ENCODE measurements around the gene PRKCH. TPM values are rescaled to one million over a fixed set of nuclear protein-coding genes. Genes with fewer than 3 reads are reported as not detected.
A peak's percentile ranks its signal among the peaks of the same experiment; 100 is the strongest.

The PRKCH gene
- total and polyA plus RNA-seq, 2 donors (not counting 3 experiments of a cell fraction or from before 2014, with no cell fraction given): 97.7 to 103 TPM

- Histone ChIP-seq H3K4me1 (ENCODE audit: control insufficient read depth, extremely low read depth, insufficient read depth, low read length) (peaks cover 17% of the 10 kb centered on the region), H3K4me2 (ENCODE audit: insufficient read depth, low read length) (no peak overlapping the region), H2AFZ (ENCODE audit: low read depth, low read length) (no peak overlapping the region), H3K79me2 (ENCODE audit: control insufficient read depth, insufficient read depth, low read length) (no peaks in the 10 kb centered on the region), H4K20me1 (replicated peaks; ENCODE audit: control insufficient read depth, extremely low read depth, insufficient read depth, low read length) (no peaks in the 10 kb centered on the region), H3K27me3 (ENCODE audit: control insufficient read depth in 2 of 2, insufficient read depth in 2 of 2, low read length in 2 of 2) (no peaks in the 10 kb centered on the region), H3K4me3 (replicated peaks in 1 of 3; ENCODE audit: insufficient read depth in 1 of 3, low read depth in 1 of 3, low read length in 3 of 3) (no peak overlapping the region), H3K36me3 (ENCODE audit: control insufficient read depth in 2 of 2, extremely low read depth in 1 of 2, insufficient read depth in 2 of 2, low read length in 2 of 2) (no peaks in the 10 kb centered on the region), H3K9ac (replicated peaks; ENCODE audit: extremely low read depth, insufficient read depth, low read length) (no peak overlapping the region), H3K9me1 (replicated peaks; ENCODE audit: control insufficient read depth, extremely low read depth, insufficient read depth, low read length) (no peaks in the 10 kb centered on the region), H3K9me3 (replicated peaks; ENCODE audit: control insufficient read depth, insufficient read depth, low read length) (no peaks in the 10 kb centered on the region), H3K27ac (ENCODE audit: insufficient read depth, low read depth, low read length) (no peak overlapping the region)
- intact Hi-C loops (cut with micrococcal nuclease): no loop called here
- no TSS peak for BruUV-seq (replicated peaks)
- TF ChIP-seq JUN (IDR thresholded peaks at IDR 0.05; ENCODE audit: borderline replicate concordance, insufficient read depth, insufficient read length, low read depth) (no peak), POLR2A (IDR thresholded peaks at IDR 0.05; ENCODE audit: low read depth, low read length) (no peak)
- FAIRE-seq: no peak
- dilution Hi-C loops (cut with MboI; ENCODE audit: extremely low pct_ligation_motif_present, low sequenced_read_pairs): no loop called here
- CTCF ChIA-PET: interaction anchor here (1.2 to 2.1 kb wide), 4 partner anchors 11 to 30 kb away, joined by 3 to 10 read pairs (median 6); no protein-coding TSS in a partner anchor
- no peak for DNase-seq (ENCODE audit: low read depth, low spot score)
- POLR2A ChIA-PET: no interaction called here
These were observed 265.8 kb downstream of the PRKCH start for GRCh38 chr14:61587081-61587713.

GRCh38 chr14:61588419-61588901, 267.1 kb downstream of the PRKCH start:
- BruUV-seq (replicated peaks): no TSS peak
- Histone ChIP-seq H3K9me1 (replicated peaks; ENCODE audit: control insufficient read depth, extremely low read depth, insufficient read depth, low read length) (no peaks in the 10 kb centered on the region), H3K9ac (replicated peaks; ENCODE audit: extremely low read depth, insufficient read depth, low read length) (no peak overlapping the region), H3K27me3 (ENCODE audit: control insufficient read depth in 2 of 2, insufficient read depth in 2 of 2, low read length in 2 of 2) (no peaks in the 10 kb centered on the region), H3K36me3 (ENCODE audit: control insufficient read depth in 2 of 2, extremely low read depth in 1 of 2, insufficient read depth in 2 of 2, low read length in 2 of 2) (no peaks in the 10 kb centered on the region), H3K27ac (ENCODE audit: insufficient read depth, low read depth, low read length) (no peak overlapping the region), H2AFZ (ENCODE audit: low read depth, low read length) (no peak overlapping the region), H3K9me3 (replicated peaks; ENCODE audit: control insufficient read depth, insufficient read depth, low read length) (no peaks in the 10 kb centered on the region), H4K20me1 (replicated peaks; ENCODE audit: control insufficient read depth, extremely low read depth, insufficient read depth, low read length) (no peaks in the 10 kb centered on the region), H3K4me3 (replicated peaks in 1 of 3; ENCODE audit: insufficient read depth in 1 of 3, low read depth in 1 of 3, low read length in 3 of 3) (no peak overlapping the region), H3K4me1 (ENCODE audit: control insufficient read depth, extremely low read depth, insufficient read depth, low read length) (peaks cover 17% of the 10 kb centered on the region), H3K79me2 (ENCODE audit: control insufficient read depth, insufficient read depth, low read length) (no peaks in the 10 kb centered on the region), H3K4me2 (ENCODE audit: insufficient read depth, low read length) (no peak overlapping the region)
- ChIA-PET CTCF (interaction anchor here (0.8 to 1.8 kb wide), 3 partner anchors 20 to 109 kb away, joined by 3 to 6 read pairs (median 3); no protein-coding TSS in a partner anchor), POLR2A (no interaction called here)
- no peak for FAIRE-seq
- intact Hi-C loops (cut with micrococcal nuclease): no loop called here
- dilution Hi-C loops (cut with MboI; ENCODE audit: extremely low pct_ligation_motif_present, low sequenced_read_pairs): no loop called here
- TF ChIP-seq JUN (IDR thresholded peaks at IDR 0.05; ENCODE audit: borderline replicate concordance, insufficient read depth, insufficient read length, low read depth) (no peak), EZH2 (IDR thresholded peaks at IDR 0.05; ENCODE audit: borderline replicate concordance, low read depth, low read length, severe bottlenecking) (no peak), POLR2A (IDR thresholded peaks at IDR 0.05; ENCODE audit: low read depth, low read length) (no peak), CTCF (IDR thresholded peaks at IDR 0.05; ENCODE audit: extremely low read depth in 1 of 2, insufficient read depth in 1 of 2, low read depth in 1 of 2, low read length in 2 of 2) (no peak), MYC (IDR thresholded peaks at IDR 0.05; ENCODE audit: low read depth, low read length) (no peak), MAX (IDR thresholded peaks at IDR 0.05; ENCODE audit: insufficient read depth, insufficient read length) (no peak), GATA2 (IDR thresholded peaks at IDR 0.05; ENCODE audit: insufficient read depth, insufficient read length, low read depth, low read length) (no peak), POLR2AphosphoS5 (IDR thresholded peaks at IDR 0.05; ENCODE audit: insufficient read depth, low read depth, low read length) (no peak), FOS (IDR thresholded peaks at IDR 0.05; ENCODE audit: borderline replicate concordance, insufficient read depth, low read length) (no peak)
- peak; percentile 84 for DNase-seq (ENCODE audit: low read depth, low spot score)
